ENCODE results near the gene SCT.

DNA sequence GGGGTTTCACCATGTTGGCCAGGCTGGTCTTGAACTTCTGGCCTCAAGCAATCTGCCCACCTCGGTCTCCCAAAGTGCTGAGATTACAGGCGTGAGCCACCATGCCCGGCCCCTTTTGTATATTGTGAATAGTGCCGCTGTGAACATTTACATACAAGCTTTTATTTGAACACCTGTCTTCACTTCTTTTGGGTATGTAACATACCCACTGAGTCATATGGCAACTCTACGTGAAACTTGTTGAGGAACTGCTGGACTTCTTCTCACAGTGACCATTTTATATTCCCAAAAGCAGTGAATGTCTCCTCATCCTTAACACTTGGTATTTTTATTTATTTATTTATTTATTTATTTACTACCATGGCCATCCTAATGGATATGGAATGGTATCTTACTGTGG lies 3.9 kb upstream of the SCT start:
- TF ChIP-seq, protein P1, sequence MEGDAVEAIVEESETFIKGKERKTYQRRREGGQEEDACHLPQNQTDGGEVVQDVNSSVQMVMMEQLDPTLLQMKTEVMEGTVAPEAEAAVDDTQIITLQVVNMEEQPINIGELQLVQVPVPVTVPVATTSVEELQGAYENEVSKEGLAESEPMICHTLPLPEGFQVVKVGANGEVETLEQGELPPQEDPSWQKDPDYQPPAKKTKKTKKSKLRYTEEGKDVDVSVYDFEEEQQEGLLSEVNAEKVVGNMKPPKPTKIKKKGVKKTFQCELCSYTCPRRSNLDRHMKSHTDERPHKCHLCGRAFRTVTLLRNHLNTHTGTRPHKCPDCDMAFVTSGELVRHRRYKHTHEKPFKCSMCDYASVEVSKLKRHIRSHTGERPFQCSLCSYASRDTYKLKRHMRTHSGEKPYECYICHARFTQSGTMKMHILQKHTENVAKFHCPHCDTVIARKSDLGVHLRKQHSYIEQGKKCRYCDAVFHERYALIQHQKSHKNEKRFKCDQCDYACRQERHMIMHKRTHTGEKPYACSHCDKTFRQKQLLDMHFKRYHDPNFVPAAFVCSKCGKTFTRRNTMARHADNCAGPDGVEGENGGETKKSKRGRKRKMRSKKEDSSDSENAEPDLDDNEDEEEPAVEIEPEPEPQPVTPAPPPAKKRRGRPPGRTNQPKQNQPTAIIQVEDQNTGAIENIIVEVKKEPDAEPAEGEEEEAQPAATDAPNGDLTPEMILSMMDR (IDR thresholded peaks at IDR 0.05; ENCODE audit: poor library complexity, severe bottlenecking) = no peak
- TF ChIP-seq EP300 (conservative IDR thresholded peaks at IDR 0.05; ENCODE audit: poor library complexity, severe bottlenecking) = no peak

Measured in neural cell (in vitro differentiated cells).